ENCODE data around the gene VSX2.

GRCh38 chr14:74243051-74243450 is 3.8 kb downstream of the VSX2 start:
- TF ChIP-seq CTCF (IDR thresholded peaks at IDR 0.05): no peak
- TF ChIP-seq POLR2AphosphoS5 (IDR thresholded peaks at IDR 0.05): no peak
- no peak for TF ChIP-seq POLR2A (IDR thresholded peaks at IDR 0.05)
